Renal cortex interstitium (tissue), 11 donors: Measurements from ENCODE around the gene SLC25A24. TPM values are rescaled to one million over a fixed set of nuclear protein-coding genes. Genes with fewer than 3 reads are reported as not detected.
"Not testable (repeated sequence)": the region's sequence is repeated elsewhere in the genome, so short reads cannot be mapped to it uniquely, and the experiment has no call there.

ENCODE experiments used
- DNase-seq, 11 donors: peaks; one replicate each; pipeline ENCODE4 v3.0.0-alpha.2; 2013; ENCODE audit warnings: low read depth in 9 of 11, low spot score in 4 of 11; ENCODE audit errors: extremely low read depth in 1 of 11
- polyA plus RNA-seq, 3 donors: library from polyadenylated mRNA; unstranded; fragments of 120-200 nt; gene quantifications; one replicate each; pipeline ENCODE4 v1.2.1, GENCODE V29; 2013; ENCODE audit not compliant: insufficient read length in 3 of 3

The SLC25A24 gene
- polyA plus RNA-seq, 3 donors = 41.1 to 53.9 (median 44.5) TPM

GRCh38 chr1:108151548-108151947, 48.6 kb downstream of the SLC25A24 start:
- DNase-seq = no peak

GRCh38 chr1:108149796-108150467, 50.2 kb downstream of the SLC25A24 start:
- DNase-seq = no peak

GRCh38 chr1:108144569-108144968, 55.6 kb downstream of the SLC25A24 start:
- not testable (repeated sequence) for DNase-seq

- DNase-seq = no peak
Observed at GRCh38 chr1:108142773-108143394, 57.3 kb downstream of the SLC25A24 start.

GRCh38 chr1:108142258-108142657, 57.9 kb downstream of the SLC25A24 start:
- DNase-seq = no peak

GRCh38 chr1:108141621-108142020, 58.5 kb downstream of the SLC25A24 start:
- DNase-seq = no peak

- no peak for DNase-seq
Observed at GRCh38 chr1:108140936-108141335, 59.2 kb downstream of the SLC25A24 start.

- DNase-seq = no peak
Observed at GRCh38 chr1:108140177-108140576, 60.0 kb downstream of the SLC25A24 start.

GRCh38 chr1:108139555-108139954, 60.6 kb downstream of the SLC25A24 start:
- DNase-seq = not testable (repeated sequence)

- DNase-seq = not testable (repeated sequence)
Observed at GRCh38 chr1:108133148-108133547, 67.0 kb downstream of the SLC25A24 start.

GRCh38 chr1:108132367-108132766, 67.8 kb downstream of the SLC25A24 start:
- not testable (repeated sequence) for DNase-seq

- not testable (repeated sequence) for DNase-seq
Observed at GRCh38 chr1:108131281-108131680, 68.9 kb downstream of the SLC25A24 start.

- DNase-seq = no peak
Observed at GRCh38 chr1:108130794-108131193, 69.3 kb downstream of the SLC25A24 start.

GRCh38 chr1:108129999-108130398, 70.1 kb downstream of the SLC25A24 start:
- no peak for DNase-seq

GRCh38 chr1:108125312-108126138, 74.6 kb downstream of the SLC25A24 start:
- peak; percentile 68 to 81 (median 73) for DNase-seq

GRCh38 chr1:108124622-108125311, 75.4 kb downstream of the SLC25A24 start:
- no peak for DNase-seq

GRCh38 chr1:108124023-108124422, 76.1 kb downstream of the SLC25A24 start:
- DNase-seq = no peak

- DNase-seq = peak in 2 of 11 donors; percentile 15 to 21
Observed at GRCh38 chr1:108121358-108122143, 78.6 kb downstream of the SLC25A24 start.

GRCh38 chr1:108120163-108120562, 80.0 kb downstream of the SLC25A24 start:
- DNase-seq = no peak
